PFSK-1 (cell line): ENCODE measurements around the gene HSPA12A.

ENCODE experiments used
- POLR2AphosphoS5 ChIP-seq: IDR thresholded peaks from 2 replicates; pipeline ENCODE4 v1.6.1; 2012; ENCODE audit warnings: low read depth, mild to moderate bottlenecking, control low read depth, low read length, moderate library complexity
- TAF1 ChIP-seq: IDR thresholded peaks from 2 replicates; pipeline ENCODE4 v1.6.1; 2012; ENCODE audit warnings: low read length, control low read depth, borderline replicate concordance; ENCODE audit not compliant: insufficient read depth

DNA sequence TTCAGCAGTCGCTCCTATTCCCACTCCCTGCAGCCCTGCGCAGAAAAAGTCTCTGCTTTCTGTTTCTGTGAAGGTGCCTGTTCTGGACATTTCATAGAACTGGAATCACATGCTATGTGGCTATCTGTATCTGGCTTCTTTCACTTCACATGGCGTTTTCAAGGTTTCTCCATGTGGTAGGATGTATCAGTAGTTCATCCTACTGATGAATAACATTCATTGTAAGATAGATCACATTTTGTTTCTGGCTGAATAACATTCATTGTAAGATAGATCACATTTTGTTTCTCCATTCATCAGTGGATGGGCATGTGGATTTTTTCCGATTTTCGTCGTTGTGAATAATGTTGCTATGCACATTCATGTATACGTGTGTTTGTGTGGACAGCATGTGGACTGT lies 44.5 kb downstream of the HSPA12A start:
- TF ChIP-seq POLR2AphosphoS5 (no peak), TAF1 (no peak)
